K562 (cell line): ENCODE measurements around the gene FAM193A. TPM values are rescaled to one million over a fixed set of nuclear protein-coding genes. Genes with fewer than 3 reads are reported as not detected.

Experiments used
- ATAC-seq: fragments of 200-7000 bp; cut with Tn5 transposase; 3 replicates; pipeline ENCODE4 v1.9.1; 2020; ENCODE audit warnings: moderate library complexity
- BruUV-seq: library from RNA; stranded (reverse); fragments of 400-500 nt; replicated peaks from 2 replicates; lab custom pipeline; 2021; lab: Mats Ljungman, UMichigan
- CTCF ChIA-PET: fragments of 300-600 bp; formaldehyde crosslinking; extraction: SDS; loops from one replicate; lab custom pipeline; 2021; ENCODE audit warnings: low intra/inter-chr PET ratio; lab: Yijun Ruan, JAX
- POLR2A ChIA-PET: fragments of 300-600, 350-650 bp; sonication (Branson Sonifier 250); formaldehyde crosslinking; extraction: SDS; loops from one replicate; lab custom pipeline; 2021; ENCODE audit warnings: antibody characterized with exemption, inconsistent platforms; lab: Yijun Ruan, JAX
- DNase-seq, 4 experiments: peaks; one replicate each; pipeline versions ENCODE4 v3.0.0 to v3.0.0-alpha.2; 2011 to 2018; ENCODE audit warnings: low spot score in 3 of 4, mixed read lengths in 3 of 4; ENCODE audit errors: extremely low read depth in 1 of 4
- FAIRE-seq: peaks from 2 replicates; lab custom pipeline; 2011; peaks lifted over from hg19 to GRCh38; lab: Jason Lieb, UNC
- H2AFZ ChIP-seq: 2 replicates; pipeline ENCODE4 v1.6.0; 2011; ENCODE audit warnings: low read depth, low read length, control low read depth, inconsistent platforms
- H3K27ac ChIP-seq: fragments of 200-600 bp; 3 replicates; pipeline ENCODE4 v1.8.0; 2011; ENCODE audit warnings: low read depth, mild to moderate bottlenecking, control low read depth, inconsistent platforms, low read length, moderate library complexity, mixed read lengths; ENCODE audit errors: extremely low read depth
- H3K27me3 ChIP-seq, 2 experiments: fragments of 300-600 bp in 1 of 2; 2 replicates in 1 of 2; 3 replicates in 1 of 2; pipeline versions ENCODE4 v1.6.0 to v1.8.0; 2011; ENCODE audit warnings: inconsistent platforms in 2 of 2, low read length in 2 of 2, mild to moderate bottlenecking in 1 of 2, mixed read lengths in 1 of 2, moderate library complexity in 1 of 2; ENCODE audit not compliant: control insufficient read depth in 2 of 2, insufficient read depth in 2 of 2
- H3K36me3 ChIP-seq: fragments of 300-600 bp; 3 replicates; pipeline ENCODE4 v1.8.0; 2011; ENCODE audit warnings: mild to moderate bottlenecking, low read length, inconsistent platforms; ENCODE audit not compliant: control insufficient read depth, insufficient read depth
- H3K4me1 ChIP-seq, 2 experiments: fragments of 200-600 bp in 1 of 2; replicated peaks in 1 of 2; 2 replicates in 1 of 2; 3 replicates in 1 of 2; pipeline versions ENCODE4 v1.5.1 to v1.8.0; 2011; ENCODE audit warnings: inconsistent platforms in 2 of 2, low read length in 2 of 2, mild to moderate bottlenecking in 1 of 2, mixed read lengths in 1 of 2, moderate library complexity in 1 of 2; ENCODE audit not compliant: control insufficient read depth in 2 of 2, insufficient read depth in 2 of 2
- H3K4me2 ChIP-seq: 2 replicates; pipeline ENCODE4 v1.6.1; 2011; ENCODE audit warnings: low read length, control low read depth, inconsistent platforms, mixed read lengths; ENCODE audit not compliant: insufficient read depth
- H3K4me3 ChIP-seq: fragments of 200-600 bp; sonication (generic), shearing (Covaris generic); 2 replicates; pipeline ENCODE4 v1.5.1; 2016; ENCODE audit warnings: control low read depth, inconsistent platforms
- H3K79me2 ChIP-seq: fragments of 200-600 bp; 3 replicates; pipeline ENCODE4 v1.8.0; 2011; ENCODE audit warnings: low read length, inconsistent platforms; ENCODE audit not compliant: control insufficient read depth, insufficient read depth
- H3K9ac ChIP-seq, 2 experiments: 2 replicates each; pipeline versions ENCODE4 v1.6.0 to v1.6.1; 2011; ENCODE audit warnings: low read depth in 2 of 2, low read length in 2 of 2, control low read depth in 1 of 2, inconsistent platforms in 1 of 2, mild to moderate bottlenecking in 1 of 2, mixed read lengths in 1 of 2; ENCODE audit not compliant: insufficient read depth in 1 of 2
- H3K9me1 ChIP-seq: one replicate; pipeline ENCODE4 v1.6.0; 2011; ENCODE audit warnings: inconsistent platforms, mild to moderate bottlenecking, low read length, moderate library complexity; ENCODE audit not compliant: control insufficient read depth, insufficient read depth
- H3K9me3 ChIP-seq: replicated peaks from 2 replicates; pipeline ENCODE4 v1.5.1; 2011; ENCODE audit warnings: low read depth, low read length, inconsistent platforms; ENCODE audit not compliant: control insufficient read depth, insufficient read depth
- H4K20me1 ChIP-seq: replicated peaks from 2 replicates; pipeline ENCODE4 v1.6.1; 2011; ENCODE audit warnings: low read length, inconsistent platforms, mixed read lengths; ENCODE audit not compliant: control insufficient read depth, insufficient read depth
- BHLHE40 ChIP-seq: IDR thresholded peaks from 2 replicates; pipeline ENCODE4 v1.6.1; 2011; ENCODE audit warnings: low read length, improper control_type of control experiment
- JUND ChIP-seq, 2 experiments: IDR thresholded peaks; 2 replicates in 1 of 2; 3 replicates in 1 of 2; pipeline ENCODE4 v1.6.1; 2011; ENCODE audit warnings: borderline replicate concordance in 2 of 2, low read depth in 2 of 2, low read length in 2 of 2, improper control_type of control experiment in 1 of 2, missing biosample characterization in 1 of 2, missing genetic modification characterization in 1 of 2, missing genetic modification reagents in 1 of 2
- KDM1A ChIP-seq, 2 experiments: fragments of 450-650 bp; IDR thresholded peaks; 2 replicates each; pipeline ENCODE4 v1.6.1; 2016; ENCODE audit warnings: mild to moderate bottlenecking in 2 of 2
- PCBP2 ChIP-seq: fragments of 200-400 bp; formaldehyde crosslinking; IDR thresholded peaks from 2 replicates; pipeline ENCODE4 v1.6.1; 2018; ENCODE audit warnings: low read length, low read depth, mild to moderate bottlenecking, moderate library complexity; ENCODE audit not compliant: poor library complexity, severe bottlenecking
- RBM22 ChIP-seq: fragments of 200-400 bp; formaldehyde crosslinking; IDR thresholded peaks from 2 replicates; pipeline ENCODE4 v1.6.1; 2018; ENCODE audit warnings: low read length, low read depth; ENCODE audit not compliant: poor library complexity, severe bottlenecking
- RNF219 ChIP-seq: fragments of 250-450 bp; sonication (Bioruptor Pico); IDR thresholded peaks from 2 replicates; pipeline ENCODE4 v1.5.0; 2022; ENCODE audit warnings: mild to moderate bottlenecking
- SRSF1 ChIP-seq: fragments of 200-400 bp; formaldehyde crosslinking; IDR thresholded peaks from 2 replicates; pipeline ENCODE4 v1.6.1; 2017; ENCODE audit warnings: mild to moderate bottlenecking, low read depth, low read length, moderate library complexity
- ZNF217 ChIP-seq: sonication (generic); formaldehyde crosslinking; IDR thresholded peaks from 2 replicates; pipeline ENCODE4 v1.8.0; 2022; ENCODE audit warnings: mild to moderate bottlenecking, missing genetic modification reagents
- ZNF395 ChIP-seq: fragments of 200-800 bp; sonication (Bioruptor generic); IDR thresholded peaks from 2 replicates; pipeline ENCODE4 v1.6.1; 2017; ENCODE audit warnings: missing genetic modification characterization, missing compliant biosample characterization
- WGBS: fragments of 100-300 bp; shearing (Covaris generic); methylation state at CpG from one replicate; pipeline ENCODE4 v1.1.6; 2016; ENCODE audit warnings: low coverage, mixed read lengths; ENCODE audit not compliant: insufficient coverage; ENCODE audit errors: missing lambda C conversion rate; 5-methylcytosine and 5-hydroxymethylcytosine counted together
- in situ Hi-C: fragments of 300-500 bp; cut with MboI; formaldehyde crosslinking; loops from 4 replicates; pipeline ENCODE4 v1.15.0; 2018; ENCODE audit warnings: inconsistent platforms, mixed read lengths
- intact Hi-C: fragments of 100-400 bp; cut with micrococcal nuclease; formaldehyde crosslinking; loops from 2 replicates; pipeline ENCODE4 v1.14.2; 2022
- polyA plus RNA-seq, 8 experiments: library from polyadenylated mRNA; depleted of rRNA in 4 of 8; stranded (reverse) in 5 of 8; unstranded in 3 of 8; fragments of >200 nt; fragmentation: Nextera tagmentation in 2 of 8; fragmentation: Illumina TruSeq in 1 of 8; extraction: Ambion mirVana in 2 of 8; extraction: Trizol in 1 of 8; gene quantifications; 2 replicates each; pipeline versions ENCODE4 v1.2.1 to v1.2.3, GENCODE V29; 2011 to 2014; ENCODE audit warnings: inconsistent platforms in 1 of 8, missing spikeins in 1 of 8
- total RNA-seq, 7 experiments: library from RNA; depleted of rRNA in 6 of 7; stranded (reverse); fragments of >200 nt in 6 of 7; fragmentation: Illumina TruSeq in 2 of 7; extraction: Trizol in 2 of 7; gene quantifications; 2 replicates each; pipeline versions ENCODE4 v1.2.1 to v1.2.3, GENCODE V29; 2011 to 2021; ENCODE audit warnings: low replicate concordance in 1 of 7

FAM193A gene
- total and polyA plus RNA-seq, 9 of the 15 experiments (the other 6 are each of a cell fraction or from before 2014, with no cell fraction given) = 0.46 to 24.6 (median 9.6) TPM

- H2AFZ ChIP-seq = no peak overlapping the region
- H3K9ac ChIP-seq = no peak overlapping the region
- H3K4me3 ChIP-seq = no peak overlapping the region
- in situ Hi-C loops = no loop called here
- peaks cover 0 to 6% of the 10 kb centered on the region in 2 experiments; a peak in 2 of 5 replicates for H3K4me1 ChIP-seq
- H4K20me1 ChIP-seq = peaks cover 26% of the 10 kb centered on the region
- H3K36me3 ChIP-seq = no peaks in the 10 kb centered on the region
- TF ChIP-seq SRSF1 (no peak), ZNF217 (no peak), PCBP2 (no peak), KDM1A (IDR thresholded peaks at IDR 0.05) (no peak), RBM22 (no peak), RNF219 (no peak), ZNF395 (CRISPR knock-in tag) (no peak), BHLHE40 (no peak), JUND (IDR thresholded peaks at IDR 0.05; ENCODE audit: borderline replicate concordance, low read depth, low read length) (no peak), JUND (tag; IDR thresholded peaks at IDR 0.05; ENCODE audit: borderline replicate concordance, low read depth, low read length) (no peak)
- ChIA-PET CTCF (no interaction called here), POLR2A (interaction anchor here (1.2 kb wide), 1 partner anchor 12 kb away, joined by 4 read pairs; no protein-coding TSS in a partner anchor)
- no peaks in the 10 kb centered on the region for H3K27me3 ChIP-seq
- 90% methylated on average over 8 of the region's 8 CpGs for WGBS
- no TSS peak for BruUV-seq
- H3K9me1 ChIP-seq = no peaks in the 10 kb centered on the region
- H3K27ac ChIP-seq = no peak overlapping the region
- intact Hi-C loops = no loop called here
- no peak for DNase-seq
- no peak for ATAC-seq
- no peaks in the 10 kb centered on the region for H3K9me3 ChIP-seq
- FAIRE-seq = no peak
- H3K79me2 ChIP-seq = peaks cover 84% of the 10 kb centered on the region
- no peak overlapping the region for H3K4me2 ChIP-seq
These were observed 83.0 kb downstream of the FAM193A start for GRCh38 chr4:2619459-2619858.
